Type B pancreatic cell (in vitro differentiated cells): ENCODE measurements around the gene ELF3. TPM values are rescaled to one million over a fixed set of nuclear protein-coding genes. Genes with fewer than 3 reads are reported as not detected.
"Not testable (repeated sequence)": the region's sequence is repeated elsewhere in the genome, so short reads cannot be mapped to it uniquely, and the experiment has no call there.

Experiments
- DNase-seq: peaks from one replicate; pipeline ENCODE4 v3.0.0; 2021; ENCODE audit warnings: mixed read lengths; ENCODE audit not compliant: unreplicated experiment; ENCODE audit errors: extremely low spot score
- H3K27ac Mint-ChIP-seq: 2 replicates; pipeline ENCODE4 v1.8.0; 2021; ENCODE audit warnings: mild to moderate bottlenecking, mixed read lengths
- H3K27me3 Mint-ChIP-seq: 2 replicates; pipeline ENCODE4 v1.8.0; 2021; ENCODE audit warnings: mixed read lengths
- H3K36me3 Mint-ChIP-seq: 2 replicates; pipeline ENCODE4 v1.8.0; 2021; ENCODE audit warnings: mixed read lengths
- H3K4me1 Mint-ChIP-seq: one replicate; pipeline ENCODE4 v1.8.0; 2021; ENCODE audit warnings: mixed read lengths; ENCODE audit not compliant: unreplicated experiment
- H3K4me3 Mint-ChIP-seq: 2 replicates; pipeline ENCODE4 v1.8.0; 2021; ENCODE audit warnings: mild to moderate bottlenecking, mixed read lengths
- H3K9me3 Mint-ChIP-seq: 2 replicates; pipeline ENCODE4 v1.8.0; 2021; ENCODE audit warnings: mixed read lengths
- CTCF ChIP-seq: fragments of 200-600 bp; sonication (generic); conservative IDR thresholded peaks from 2 replicates; pipeline ENCODE4 v1.5.0; 2021; ENCODE audit warnings: antibody characterized with exemption, mild to moderate bottlenecking
- microRNA-seq: library from miRNA; unstranded; fragments of <30 nt; microRNA quantifications from one replicate; pipeline ENCODE4, GENCODE V29; 2020
- total RNA-seq: library from RNA; stranded (reverse); gene quantifications from 2 replicates; pipeline ENCODE4 v1.2.1, GENCODE V29; 2021; ENCODE audit warnings: low replicate concordance

The ELF3 gene
- total RNA-seq, 1 donor from 2014 or later = 237 TPM

- TF ChIP-seq CTCF = no peak
- Mint-ChIP-seq H3K27ac (peak overlapping the region; percentile 68), H3K36me3 (no peaks in the 10 kb centered on the region), H3K9me3 (no peaks in the 10 kb centered on the region), H3K27me3 (no peaks in the 10 kb centered on the region), H3K4me3 (no peak overlapping the region), H3K4me1 (peaks cover 10% of the 10 kb centered on the region)
- DNase-seq = no peak
Observed at GRCh38 chr1:202063093-202063492, 52.7 kb downstream of the ELF3 start.

DNA sequence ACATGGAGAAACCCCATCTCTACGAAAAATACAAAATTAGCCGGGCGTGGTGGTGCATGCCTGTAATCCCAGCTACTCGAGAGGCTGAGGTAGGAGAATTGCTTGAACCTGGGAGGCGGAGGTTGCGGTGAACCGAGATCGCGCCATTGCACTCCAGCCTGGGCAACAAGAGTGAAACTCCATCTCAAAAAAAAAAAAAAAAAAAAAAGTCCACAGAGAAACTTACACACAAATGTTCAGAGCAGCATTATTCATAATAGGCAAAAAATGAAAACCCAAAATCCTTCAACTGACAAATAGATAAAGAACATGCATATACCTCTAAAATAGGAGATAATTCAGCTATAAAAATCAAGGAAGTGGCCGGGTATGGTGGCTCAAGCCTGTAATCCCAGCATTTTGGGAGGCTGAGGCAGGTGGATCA is 54.5 kb downstream of the ELF3 start:
- H3K4me3 Mint-ChIP-seq, DNase-seq, H3K27me3 Mint-ChIP-seq, H3K9me3 Mint-ChIP-seq, H3K36me3 Mint-ChIP-seq, H3K4me1 Mint-ChIP-seq, H3K27ac Mint-ChIP-seq: not testable (repeated sequence)

Small RNA genes lying within 50 kb of the gene (microRNA-seq; reads per million reads assigned to microRNA genes)
- gene MIR6740 = not detected

Other genes starting within 250 kb of the ELF3 start
- gene IPO9, start 181.4 kb upstream of the ELF3 start, total RNA-seq = 60.8 and 92.4 TPM in 2 replicates
- gene SHISA4, start 121.7 kb upstream of the ELF3 start, total RNA-seq = 1.4 and 5.0 TPM in 2 replicates
- gene LMOD1, start 64.0 kb upstream of the ELF3 start, total RNA-seq = 0.52 and 3.7 TPM in 2 replicates
- gene TIMM17A, start 55.1 kb upstream of the ELF3 start, total RNA-seq = 50.2 and 53.0 TPM in 2 replicates
- gene RNPEP, start 27.9 kb upstream of the ELF3 start, total RNA-seq = 57.3 and 63.9 TPM in 2 replicates
- gene GPR37L1, start 112.3 kb downstream of the ELF3 start, total RNA-seq = 0.12 and 0.24 TPM in 2 replicates
- 58.6 and 69.1 TPM in 2 replicates for gene ARL8A, start 134.2 kb downstream of the ELF3 start, total RNA-seq
- 0.29 TPM in 1 of 2 replicates, not detected in the other for gene PTPN7, start 150.0 kb downstream of the ELF3 start, total RNA-seq
- 2.8 and 6.9 TPM in 2 replicates for gene LGR6, start 183.2 kb downstream of the ELF3 start, total RNA-seq